SIG-M5 treated with dmso at 0.1 percent for 504 hours (cell line): ENCODE measurements around the gene SNRNP48.

ENCODE experiments used
- DNase-seq: peaks from one replicate; lab custom pipeline; 2025; ENCODE audit not compliant: unreplicated experiment; lab: John Stamatoyannopoulos, UW

The SNRNP48 gene, protein sequence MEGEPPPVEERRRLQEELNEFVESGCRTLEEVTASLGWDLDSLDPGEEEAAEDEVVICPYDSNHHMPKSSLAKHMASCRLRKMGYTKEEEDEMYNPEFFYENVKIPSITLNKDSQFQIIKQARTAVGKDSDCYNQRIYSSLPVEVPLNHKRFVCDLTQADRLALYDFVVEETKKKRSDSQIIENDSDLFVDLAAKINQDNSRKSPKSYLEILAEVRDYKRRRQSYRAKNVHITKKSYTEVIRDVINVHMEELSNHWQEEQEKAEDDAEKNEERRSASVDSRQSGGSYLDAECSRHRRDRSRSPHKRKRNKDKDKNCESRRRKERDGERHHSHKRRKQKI

DNA sequence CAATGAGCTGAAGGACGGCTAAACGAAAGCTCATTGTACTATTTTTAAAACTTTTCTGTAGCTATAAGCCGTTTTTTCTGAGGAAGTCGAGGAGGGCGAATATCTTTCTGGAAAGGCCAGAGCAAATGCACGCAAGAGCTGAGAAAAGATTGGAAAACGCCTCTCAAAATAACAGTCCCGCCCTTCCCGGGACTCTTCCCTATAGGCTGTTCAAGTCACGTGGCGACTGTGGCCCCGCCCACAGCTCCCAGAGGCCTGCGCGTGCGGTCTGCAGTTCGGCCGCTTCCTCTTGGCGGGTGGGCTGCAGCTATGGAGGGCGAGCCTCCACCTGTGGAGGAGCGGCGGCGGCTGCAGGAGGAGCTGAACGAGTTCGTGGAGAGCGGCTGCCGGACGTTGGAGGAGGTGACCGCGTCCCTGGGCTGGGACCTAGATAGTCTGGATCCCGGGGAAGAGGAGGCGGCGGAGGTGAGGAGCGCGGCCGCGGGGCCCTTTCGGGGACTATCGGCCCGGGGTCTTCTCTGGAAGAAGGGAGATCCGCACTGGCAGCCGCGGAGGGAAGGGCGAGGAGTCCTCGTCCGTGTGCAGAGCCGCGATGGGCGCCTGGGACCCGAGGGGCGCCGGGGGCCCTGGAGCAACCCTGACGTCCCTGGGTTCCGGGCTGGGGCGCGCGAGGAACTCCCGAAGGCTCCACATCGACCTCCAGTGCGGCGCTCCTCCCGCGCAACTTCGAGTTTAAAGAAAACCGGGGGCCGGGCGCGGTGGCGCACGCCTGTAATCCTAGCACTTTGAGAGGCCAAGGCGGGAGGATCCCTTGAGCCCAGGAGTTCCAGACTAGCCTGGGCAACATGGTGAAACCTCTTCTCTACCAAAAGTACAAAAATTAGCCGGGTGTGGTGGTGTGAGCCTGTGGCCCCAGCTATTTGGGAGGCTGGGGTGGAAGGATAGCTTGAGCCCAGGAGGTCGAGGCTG lies at the start of gene SNRNP48:
Gene SNRNP48, plus strand, starts transcription at position 250 of the 969 bp plus-strand sequence. Its CDS starts 60 bp downstream, at position 310.
- DNase-seq: peak; percentile 87

DNA sequence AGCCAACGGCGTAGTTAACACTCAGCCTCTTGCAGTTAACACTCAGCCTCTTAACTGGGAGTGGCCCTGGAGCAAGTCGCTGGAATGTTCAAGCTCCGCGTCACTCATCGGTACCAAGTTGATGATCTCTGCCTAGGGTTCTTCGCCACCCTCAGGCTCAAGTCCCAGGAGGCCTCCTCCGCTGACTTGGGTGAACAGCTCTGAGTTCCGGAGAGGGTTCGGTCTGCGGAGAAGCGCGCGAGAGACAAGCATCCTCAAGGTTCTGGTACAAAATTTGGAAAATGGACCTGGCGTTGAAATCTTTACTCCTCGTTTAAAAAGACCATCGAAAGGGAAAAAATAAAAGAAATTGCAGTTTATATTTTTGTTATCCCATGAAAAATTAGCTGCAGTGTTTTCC lies 49.4 kb upstream of the SNRNP48 start:
- no peak for DNase-seq

DNA sequence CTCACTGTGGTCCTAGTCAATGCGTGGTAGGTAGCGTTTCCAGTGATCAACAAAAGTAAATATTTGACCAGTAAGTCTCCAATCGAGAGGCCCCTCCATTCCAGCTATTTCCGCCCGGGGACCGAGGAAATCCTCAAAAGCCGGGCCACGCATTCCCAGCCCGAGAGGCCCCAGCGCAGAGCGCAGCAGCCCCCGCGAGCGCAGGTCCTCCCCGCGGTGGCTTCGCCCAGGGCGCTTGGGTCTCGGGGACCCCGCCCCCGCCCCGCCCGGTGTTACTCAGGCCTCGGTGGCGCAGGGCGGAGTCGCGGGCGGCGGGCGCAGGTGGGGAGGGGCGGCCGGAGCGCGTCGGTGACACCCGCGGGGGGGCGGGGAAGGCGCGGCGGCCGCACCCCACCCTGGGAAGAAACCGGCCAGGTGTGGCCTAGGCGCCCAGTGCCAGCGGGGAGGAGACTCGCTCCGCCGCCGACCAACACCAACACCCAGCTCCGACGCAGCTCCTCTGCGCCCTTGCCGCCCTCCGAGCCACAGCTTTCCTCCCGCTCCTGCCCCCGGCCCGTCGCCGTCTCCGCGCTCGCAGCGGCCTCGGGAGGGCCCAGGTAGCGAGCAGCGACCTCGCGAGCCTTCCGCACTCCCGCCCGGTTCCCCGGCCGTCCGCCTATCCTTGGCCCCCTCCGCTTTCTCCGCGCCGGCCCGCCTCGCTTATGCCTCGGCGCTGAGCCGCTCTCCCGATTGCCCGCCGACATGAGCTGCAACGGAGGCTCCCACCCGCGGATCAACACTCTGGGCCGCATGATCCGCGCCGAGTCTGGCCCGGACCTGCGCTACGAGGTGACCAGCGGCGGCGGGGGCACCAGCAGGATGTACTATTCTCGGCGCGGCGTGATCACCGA lies 48.6 kb upstream of the SNRNP48 start, which contains the start of gene DSP:
Gene DSP, plus strand, starts transcription at position 497 of the 890 bp plus-strand sequence. Its CDS starts 245 bp downstream, at position 742.
- no peak for DNase-seq

DNA sequence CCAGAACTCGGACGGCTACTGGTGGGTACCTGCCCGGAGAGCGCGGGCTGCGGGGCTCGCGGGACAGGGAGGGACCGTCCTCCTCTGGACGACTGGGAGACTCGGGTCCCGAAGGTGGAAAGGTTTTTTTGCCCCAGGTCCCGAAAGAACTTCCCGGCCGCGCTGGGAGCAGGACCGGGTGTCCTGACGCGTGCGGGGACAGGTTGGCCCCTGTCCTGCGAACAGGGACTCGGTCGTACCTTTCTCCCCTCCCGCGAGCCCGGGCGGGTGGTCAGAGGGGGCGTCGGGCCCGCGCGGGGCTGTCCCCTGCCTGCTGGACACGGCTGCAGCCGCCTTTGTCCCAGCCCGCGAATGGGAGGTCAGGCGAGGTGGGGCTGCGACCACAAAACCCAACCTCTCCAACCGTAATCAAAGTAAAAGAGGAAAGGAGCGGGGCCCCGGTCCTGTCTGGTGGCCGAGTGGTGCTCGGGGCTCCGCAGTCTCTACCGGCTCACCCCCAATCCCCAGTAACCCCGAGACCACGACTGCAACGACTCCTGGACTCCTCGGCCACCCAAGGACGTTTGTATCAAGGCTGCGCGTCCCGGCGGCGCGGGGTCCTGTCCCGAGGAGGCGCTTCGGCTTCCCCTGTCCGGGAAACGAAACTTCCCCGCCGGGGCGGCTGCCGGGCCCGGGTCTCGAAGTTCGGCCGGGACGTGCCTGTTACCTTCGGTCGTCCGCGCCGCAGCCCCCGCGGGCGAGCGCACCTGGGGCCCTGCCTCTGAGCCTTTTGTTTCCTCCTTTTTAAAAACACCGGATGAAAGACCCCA lies 47.7 kb upstream of the SNRNP48 start:
- DNase-seq: no peak

DNA sequence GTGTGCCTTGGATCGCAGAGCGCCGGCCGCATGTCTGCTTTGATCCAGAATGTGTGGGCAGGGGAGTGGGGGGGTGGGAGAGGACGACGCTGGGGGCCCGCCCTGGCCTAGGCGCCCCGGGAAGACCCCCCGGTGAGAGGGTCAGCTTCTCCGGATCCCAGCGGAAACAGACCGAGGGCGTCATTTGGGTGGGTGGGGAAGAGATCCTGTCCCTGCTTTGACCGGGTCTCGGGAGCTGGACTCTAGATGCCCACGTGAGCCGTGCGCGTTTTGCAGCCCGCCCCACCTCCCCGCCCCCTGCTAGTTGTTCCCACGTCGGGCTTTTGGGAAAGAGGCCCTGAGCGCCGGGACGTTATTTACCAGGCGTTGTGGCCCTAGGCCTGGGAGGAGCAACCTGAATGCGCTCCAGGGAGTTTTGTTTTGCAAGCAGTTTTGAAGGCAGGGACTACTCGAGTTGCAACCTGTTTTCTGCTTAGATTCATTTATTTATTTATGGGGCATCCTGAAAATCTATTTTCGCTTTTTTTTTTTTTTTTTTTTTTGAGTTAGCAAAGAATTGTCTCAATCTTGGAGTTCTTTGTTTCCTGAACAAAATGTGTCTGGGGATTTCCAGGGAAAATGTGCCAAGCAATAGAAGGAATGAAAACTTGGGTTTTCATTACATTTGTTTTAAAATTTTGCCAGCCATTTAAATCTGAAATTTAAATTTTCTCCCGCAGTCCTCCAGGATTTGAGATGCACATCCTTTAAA lies 46.9 kb upstream of the SNRNP48 start:
- DNase-seq: peak; percentile 18

DNA sequence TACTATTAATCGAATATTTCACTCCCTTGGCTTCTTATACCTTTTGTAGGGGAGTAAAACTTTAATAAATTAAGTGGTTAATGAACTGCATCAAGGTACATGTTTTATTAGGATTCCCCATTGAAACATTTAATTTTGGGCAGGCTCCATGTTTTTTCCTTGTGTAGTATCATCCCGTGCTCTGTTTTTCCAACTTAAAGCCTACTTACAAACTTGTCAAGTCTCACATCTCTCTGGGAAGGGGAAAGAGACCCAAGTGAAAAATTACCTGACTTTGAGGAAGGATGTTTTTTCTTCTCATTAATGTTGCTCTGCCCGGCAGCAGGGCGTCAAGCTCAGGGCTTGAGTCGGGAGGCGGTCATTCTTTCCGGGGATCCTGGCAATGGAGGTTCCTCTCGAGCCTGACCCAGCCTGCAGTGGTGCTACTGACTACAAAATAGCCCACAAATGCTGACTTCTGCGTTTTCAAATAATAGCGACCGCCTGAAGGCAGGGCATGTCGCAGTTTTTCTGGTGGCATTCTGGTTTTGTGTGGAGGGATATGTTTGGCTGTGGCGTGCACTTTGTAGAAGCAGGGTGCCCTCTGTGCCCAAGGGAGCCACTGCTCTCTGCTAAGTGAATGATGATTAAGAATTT lies 46.1 kb upstream of the SNRNP48 start:
- no peak for DNase-seq

DNA sequence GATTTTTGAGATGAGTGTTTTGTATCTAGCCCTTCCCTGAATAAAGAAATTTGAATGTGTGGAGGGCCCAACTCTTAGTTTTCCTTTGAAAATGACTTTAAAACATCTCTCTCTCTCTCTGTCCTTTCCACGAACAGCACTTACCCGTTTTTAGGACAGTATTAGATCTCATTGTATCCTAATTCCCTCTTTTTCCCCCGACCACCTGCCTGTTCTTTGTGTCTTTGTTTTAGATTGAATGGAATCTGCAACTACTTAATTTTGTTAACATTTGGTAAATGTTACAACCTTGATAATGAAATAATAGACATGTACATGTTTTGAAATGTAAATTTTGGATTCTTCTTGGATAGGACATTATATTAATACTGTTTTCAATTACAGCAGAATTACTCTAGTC lies 45.4 kb upstream of the SNRNP48 start:
- no peak for DNase-seq

DNA sequence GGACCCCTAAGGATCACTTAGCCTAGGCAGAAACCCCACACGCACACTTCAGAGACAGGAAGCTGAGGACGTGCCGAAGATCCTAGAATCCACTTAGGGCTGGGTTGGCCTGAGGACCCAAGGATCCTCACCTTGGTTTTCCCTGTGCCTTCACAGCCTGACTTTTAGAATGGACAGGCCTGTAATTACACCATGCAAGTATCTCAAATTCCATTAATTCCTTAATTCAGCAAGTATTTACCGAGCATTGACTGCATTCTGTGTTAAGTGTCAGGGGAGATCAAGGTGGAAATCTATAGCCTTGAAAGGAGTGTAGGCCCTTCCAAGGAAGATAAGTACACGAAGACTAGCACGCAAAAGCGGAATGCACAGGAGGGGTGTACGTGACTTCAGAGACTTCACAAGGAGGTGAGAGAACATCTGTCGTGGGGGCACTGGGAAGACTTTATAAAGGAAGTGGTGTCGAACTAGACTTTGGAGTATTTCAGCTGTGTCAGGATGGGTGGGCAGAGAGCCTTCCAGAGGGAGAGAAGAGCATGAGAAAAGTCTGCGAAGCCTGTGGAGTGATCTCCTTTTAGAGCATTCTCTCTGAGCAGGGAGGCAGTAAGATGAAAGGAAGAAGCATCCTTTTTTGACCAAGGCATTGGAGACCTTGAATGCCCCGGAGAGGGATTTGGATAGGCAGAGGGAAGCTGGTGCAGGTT lies 44.5 kb upstream of the SNRNP48 start:
- DNase-seq: no peak

DNA sequence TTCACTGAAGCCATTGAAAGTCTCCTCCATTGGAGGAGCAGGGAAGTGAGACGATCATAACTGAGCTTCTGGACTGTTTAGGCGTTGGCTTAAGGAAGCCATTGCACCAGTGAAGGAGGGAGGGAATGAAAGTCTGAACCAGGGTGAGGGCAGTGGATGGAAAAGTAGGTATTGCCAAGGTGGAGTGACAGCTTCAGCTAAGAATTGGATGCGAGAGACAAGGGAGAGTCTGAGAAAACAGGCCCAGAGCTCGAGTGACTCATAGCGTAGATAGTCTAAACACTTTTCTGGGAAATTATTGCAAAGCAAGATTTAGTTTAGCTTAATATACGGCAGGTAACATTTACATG lies 44.0 kb upstream of the SNRNP48 start:
- no peak for DNase-seq

DNA sequence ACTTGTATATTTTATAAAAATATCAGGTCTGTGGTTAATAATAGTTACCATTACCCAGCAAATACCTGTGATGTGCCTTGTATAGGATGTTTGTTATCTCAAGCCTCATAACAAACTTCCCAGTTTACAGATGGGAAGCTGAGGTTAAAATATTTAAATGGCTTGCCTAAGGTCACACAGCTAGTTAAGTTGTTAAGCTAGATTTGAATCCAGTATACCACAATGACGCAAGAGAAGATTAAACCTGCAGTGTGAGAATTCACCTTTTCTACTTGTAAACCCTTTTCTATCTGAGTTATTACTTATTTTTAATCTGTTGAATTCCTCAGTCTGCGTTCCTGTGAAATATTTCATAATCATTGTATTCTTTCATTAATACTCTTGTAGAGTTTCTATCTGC lies 43.6 kb upstream of the SNRNP48 start:
- DNase-seq: no peak

DNA sequence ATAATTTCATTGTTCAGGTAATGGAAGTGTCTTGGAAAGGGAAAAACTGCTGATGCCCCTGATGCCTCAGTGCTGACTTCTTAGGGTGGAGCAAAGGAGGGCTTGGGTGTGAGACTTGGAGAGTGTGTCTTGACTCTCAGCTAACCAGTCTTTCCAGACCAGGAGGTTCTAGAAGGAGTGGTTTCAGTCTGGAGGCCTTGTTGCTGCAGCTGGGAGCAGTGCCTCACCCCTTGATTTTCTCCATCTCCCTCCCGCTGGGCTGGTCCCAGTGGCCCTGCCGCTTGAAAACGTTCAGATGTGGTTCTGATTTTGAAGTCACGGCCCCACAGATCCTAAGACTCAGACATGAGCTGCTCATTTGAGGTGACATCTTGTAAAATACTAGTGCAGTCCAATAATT lies 43.1 kb upstream of the SNRNP48 start:
- DNase-seq: no peak

DNA sequence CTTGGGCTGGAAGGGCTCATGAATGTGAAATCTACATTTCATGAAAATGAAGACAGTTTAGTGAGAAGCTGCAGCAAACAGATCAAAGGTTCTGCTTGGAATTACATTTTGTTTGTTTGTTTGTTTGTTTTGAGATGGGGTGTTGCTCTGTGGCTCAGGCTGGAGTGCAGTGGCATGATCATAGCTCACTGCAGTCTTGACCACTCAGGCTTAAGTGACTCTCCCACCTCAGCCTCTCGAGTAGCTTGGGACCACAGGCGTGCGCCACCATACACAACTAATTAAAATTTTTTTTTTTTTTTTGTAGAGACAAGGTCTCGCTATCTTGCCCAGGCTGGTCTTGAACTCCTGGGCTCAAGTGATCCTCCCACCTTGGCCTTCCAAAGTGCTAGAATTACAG lies 42.7 kb upstream of the SNRNP48 start:
- DNase-seq: no peak

DNA sequence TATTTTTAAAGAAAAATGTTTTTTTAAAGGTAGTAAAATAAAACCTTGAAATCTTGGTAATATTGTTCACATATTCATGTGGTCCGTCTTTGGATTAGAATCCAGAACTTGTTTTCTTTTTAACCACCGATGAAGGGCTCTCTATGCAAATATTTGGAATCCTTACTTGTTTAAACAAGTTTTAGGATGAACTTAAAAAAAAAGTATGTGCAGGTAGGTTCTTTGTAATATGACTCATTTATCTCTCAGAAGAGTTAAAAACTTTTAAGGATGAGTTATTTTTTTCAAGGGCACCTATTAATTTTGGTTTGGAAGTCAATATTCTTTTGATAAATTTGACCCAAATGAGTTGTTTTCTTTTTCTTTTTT lies 39.6 kb upstream of the SNRNP48 start:
- DNase-seq: no peak

DNA sequence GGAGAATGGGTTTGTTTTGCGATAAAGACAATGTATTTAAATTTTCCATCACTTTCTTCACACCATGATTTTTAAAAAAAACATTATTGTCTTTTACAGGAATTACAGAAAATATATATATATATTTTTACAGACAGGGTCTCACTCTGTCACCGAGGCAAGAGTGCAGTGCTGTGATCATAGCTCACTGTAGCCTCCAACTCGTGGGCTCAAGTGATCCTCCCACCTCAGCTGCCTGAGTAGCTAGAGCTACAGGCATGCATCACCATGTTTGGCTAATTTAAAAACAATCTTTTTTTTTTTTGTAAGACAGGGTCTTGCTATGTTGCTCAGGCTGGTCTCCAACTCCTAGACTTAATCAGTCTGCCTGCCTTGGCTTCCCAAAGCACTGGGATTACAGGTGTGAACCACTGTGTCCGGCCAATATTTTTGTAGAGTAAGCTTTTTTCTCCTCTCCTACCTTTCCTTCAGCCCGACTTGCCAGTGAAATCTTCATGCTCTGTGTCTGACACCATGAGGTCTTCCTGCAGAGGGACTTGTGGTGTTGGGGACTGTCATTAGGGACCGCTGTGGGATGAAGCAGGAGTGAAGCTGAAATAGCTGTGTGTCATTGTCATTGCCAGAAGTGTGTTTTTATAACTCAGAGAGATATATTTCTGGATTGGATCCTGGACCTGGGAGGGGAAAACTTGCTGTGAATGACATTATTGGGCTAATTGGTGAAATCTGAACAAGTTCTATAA lies 35.3 kb upstream of the SNRNP48 start:
- no peak for DNase-seq

DNA sequence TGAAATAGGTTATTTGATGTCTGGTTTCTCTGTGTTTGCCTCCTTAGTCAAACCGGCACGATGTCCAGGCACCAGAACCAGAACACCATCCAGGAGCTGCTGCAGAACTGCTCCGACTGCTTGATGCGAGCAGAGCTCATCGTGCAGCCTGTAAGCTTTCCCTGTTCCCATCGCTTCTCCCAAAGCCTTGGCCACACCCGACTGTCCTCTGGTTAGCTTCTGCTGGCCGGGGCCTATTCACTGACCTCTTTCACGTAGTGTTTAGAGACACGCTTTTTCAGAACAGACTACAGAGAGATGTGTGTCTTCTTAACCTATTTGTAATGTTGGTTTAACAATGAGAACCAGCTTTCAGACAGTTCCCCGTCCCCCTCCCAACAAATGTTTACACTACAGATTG lies 34.3 kb upstream of the SNRNP48 start:
- no peak for DNase-seq

DNA sequence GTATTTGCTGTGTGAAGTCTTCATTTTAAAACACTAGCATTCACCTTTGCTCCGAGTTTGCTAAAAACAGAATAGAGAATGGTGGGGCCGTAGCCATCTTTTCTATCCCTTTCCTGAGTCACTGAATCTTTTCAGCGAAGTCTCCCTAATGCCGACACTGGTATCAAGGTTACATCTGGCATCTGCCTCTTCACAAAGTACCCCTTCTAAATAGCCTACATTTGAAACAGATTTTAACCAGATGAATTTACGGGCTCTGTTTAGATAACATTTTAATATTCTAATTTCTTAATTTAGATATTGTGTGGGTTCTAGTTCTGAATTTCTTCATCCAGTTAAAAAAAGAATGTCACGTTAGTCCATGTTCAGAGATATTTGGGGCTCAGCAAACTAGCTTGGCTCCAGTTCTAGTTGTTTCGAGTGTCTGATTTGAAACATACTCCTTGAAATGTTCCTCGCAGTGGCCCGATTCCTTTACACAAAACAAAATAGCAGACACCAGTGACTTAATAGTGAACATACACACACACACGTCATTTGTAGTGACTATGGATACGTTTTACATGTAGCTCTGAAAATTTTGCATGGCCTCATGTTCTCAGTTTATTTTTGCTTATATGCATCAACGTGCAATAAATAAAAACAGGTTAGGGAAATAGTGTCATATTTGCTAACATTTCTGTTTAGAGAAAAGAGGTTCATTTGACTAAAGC lies 33.4 kb upstream of the SNRNP48 start:
- DNase-seq: no peak

DNA sequence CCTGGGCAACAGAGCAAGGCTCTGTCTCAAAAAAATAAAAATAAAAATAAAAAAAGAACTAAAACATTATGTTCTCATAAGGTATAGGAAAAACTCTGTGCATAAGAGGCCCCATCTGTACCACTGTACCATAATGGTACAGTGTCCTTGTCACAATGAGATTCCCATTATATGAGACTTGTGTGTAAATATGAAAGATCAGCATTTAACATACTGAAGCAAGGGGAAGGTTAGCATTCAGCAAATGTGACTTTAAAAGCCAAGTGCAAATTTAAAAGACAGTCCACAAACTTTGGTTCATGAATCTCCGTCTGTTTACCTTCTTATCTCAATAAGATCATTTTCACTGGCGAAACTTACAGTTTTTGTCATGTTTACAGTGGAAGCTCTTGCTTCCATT lies 32.3 kb upstream of the SNRNP48 start:
- no peak for DNase-seq
